ENCODE results near the gene GFRA1.

Gene GFRA1

GRCh38 chr10:116109881-116110280, 163.1 kb downstream of the GFRA1 start:
- TF ChIP-seq MYC (IDR thresholded peaks at IDR 0.05; ENCODE audit: low read depth, low read length) = no peak
- no peak for TF ChIP-seq MAX (IDR thresholded peaks at IDR 0.05; ENCODE audit: low read depth, low read length)
- TF ChIP-seq POLR2A (IDR thresholded peaks at IDR 0.05; ENCODE audit: extremely low read depth, insufficient read length) = no peak
- TF ChIP-seq CTCF (IDR thresholded peaks at IDR 0.05; ENCODE audit: low read depth, low read length) = no peak
- DNase-seq (ENCODE audit: low read depth) = no peak
- H3K4me3 ChIP-seq (ENCODE audit: low read depth, low read length) = no peak overlapping the region

DNA sequence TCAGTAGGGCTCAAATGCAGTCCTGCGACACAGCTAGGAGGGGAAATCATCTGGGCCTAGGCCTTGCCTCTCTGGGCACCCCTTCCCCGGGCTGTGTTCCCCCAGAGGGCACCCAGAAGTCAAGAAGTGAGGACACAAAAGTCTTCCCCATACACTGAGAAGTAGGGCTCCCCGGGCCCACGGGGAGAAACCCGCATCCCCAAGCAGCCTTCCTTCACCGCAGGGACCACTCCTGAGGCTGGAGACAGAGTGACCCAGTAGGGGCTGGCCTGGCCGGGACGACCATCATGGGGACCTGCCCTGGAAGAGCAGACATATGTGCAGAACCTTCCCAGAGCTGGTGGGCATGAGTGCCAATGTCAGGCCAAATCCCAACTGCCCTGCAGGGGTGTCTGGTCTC, 163.5 kb downstream of the GFRA1 start:
- TF ChIP-seq POLR2A (IDR thresholded peaks at IDR 0.05; ENCODE audit: extremely low read depth, insufficient read length) = no peak
- TF ChIP-seq MYC (IDR thresholded peaks at IDR 0.05; ENCODE audit: low read depth, low read length) = no peak
- TF ChIP-seq CTCF (IDR thresholded peaks at IDR 0.05; ENCODE audit: low read depth, low read length) = no peak
- no peak for TF ChIP-seq MAX (IDR thresholded peaks at IDR 0.05; ENCODE audit: low read depth, low read length)
- H3K4me3 ChIP-seq (ENCODE audit: low read depth, low read length) = no peak overlapping the region
- DNase-seq (ENCODE audit: low read depth) = no peak

DNA sequence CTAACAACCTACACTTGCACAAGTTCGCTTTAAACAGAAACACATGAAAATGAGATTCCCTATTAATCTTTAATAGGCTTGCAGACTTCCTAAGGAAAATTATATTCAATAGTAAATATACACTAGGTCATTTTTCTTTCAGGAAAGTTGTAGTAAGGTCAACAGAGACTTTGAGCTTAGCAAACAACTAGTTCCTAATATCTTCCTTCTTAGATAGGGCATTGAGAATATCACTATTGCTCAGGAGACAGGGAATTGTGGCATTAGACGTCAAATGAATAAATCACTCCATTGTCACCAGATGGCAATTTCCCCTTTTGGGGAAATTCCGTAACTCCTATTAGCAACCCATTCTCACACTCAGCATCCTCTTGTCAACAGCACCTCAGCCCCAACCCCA, 164.9 kb downstream of the GFRA1 start:
- H3K4me3 ChIP-seq (ENCODE audit: low read depth, low read length) = no peak overlapping the region
- DNase-seq (ENCODE audit: low read depth) = no peak
- TF ChIP-seq POLR2A (IDR thresholded peaks at IDR 0.05; ENCODE audit: extremely low read depth, insufficient read length) (no peak), CTCF (IDR thresholded peaks at IDR 0.05; ENCODE audit: low read depth, low read length) (no peak), MYC (IDR thresholded peaks at IDR 0.05; ENCODE audit: low read depth, low read length) (no peak), MAX (IDR thresholded peaks at IDR 0.05; ENCODE audit: low read depth, low read length) (no peak)

DNA sequence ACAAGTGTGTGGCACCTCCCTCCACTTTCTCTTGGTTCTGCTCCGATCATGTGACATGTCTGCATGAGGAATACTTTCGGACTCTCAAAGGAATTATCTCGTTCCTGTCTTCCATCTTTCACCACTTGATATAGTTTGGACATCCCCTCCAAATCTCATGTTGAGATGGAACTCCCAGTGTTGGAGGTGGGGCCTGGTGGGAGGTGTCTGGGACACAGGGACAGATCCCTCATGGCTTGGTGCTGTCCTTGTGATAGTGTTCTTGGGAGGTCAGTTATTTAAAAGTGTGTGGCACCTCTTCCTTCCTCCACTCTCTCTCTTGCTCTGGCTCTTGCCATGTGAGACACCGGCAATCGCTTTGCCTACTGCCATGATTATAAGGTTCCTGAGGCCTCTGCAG, 166.4 kb downstream of the GFRA1 start:
- TF ChIP-seq POLR2A (IDR thresholded peaks at IDR 0.05; ENCODE audit: extremely low read depth, insufficient read length) = no peak
- TF ChIP-seq MAX (IDR thresholded peaks at IDR 0.05; ENCODE audit: low read depth, low read length) = no peak
- TF ChIP-seq MYC (IDR thresholded peaks at IDR 0.05; ENCODE audit: low read depth, low read length) = no peak
- no peak for TF ChIP-seq CTCF (IDR thresholded peaks at IDR 0.05; ENCODE audit: low read depth, low read length)
- H3K4me3 ChIP-seq (ENCODE audit: low read depth, low read length) = no peak overlapping the region

GRCh38 chr10:116105264-116105663, 167.7 kb downstream of the GFRA1 start:
- H3K4me3 ChIP-seq (ENCODE audit: low read depth, low read length) = no peak overlapping the region
- no peak for DNase-seq (ENCODE audit: low read depth)
- TF ChIP-seq MAX (IDR thresholded peaks at IDR 0.05; ENCODE audit: low read depth, low read length) (no peak), POLR2A (IDR thresholded peaks at IDR 0.05; ENCODE audit: extremely low read depth, insufficient read length) (no peak), CTCF (IDR thresholded peaks at IDR 0.05; ENCODE audit: low read depth, low read length) (no peak), MYC (IDR thresholded peaks at IDR 0.05; ENCODE audit: low read depth, low read length) (no peak)

More for the DNA sequence above, 166.4 kb downstream of the GFRA1 start:
- no peak for DNase-seq (ENCODE audit: low read depth)

Measured in NB4 (cell line).